Hepatocyte (in vitro differentiated cells): ENCODE results near the gene STIMATE.

Source experiments
- EZH2 ChIP-seq: fragments of 200-600 bp; sonication (generic); IDR thresholded peaks from 2 replicates; pipeline ENCODE4 v1.6.1; 2016; ENCODE audit warnings: antibody characterized with exemption, mild to moderate bottlenecking, borderline replicate concordance
- EZH2phosphoT487 ChIP-seq: fragments of 200-600 bp; sonication (generic); IDR thresholded peaks from one replicate; pipeline ENCODE4 v1.6.1; 2018; ENCODE audit warnings: antibody characterized with exemption, mild to moderate bottlenecking, low read depth, moderate library complexity; ENCODE audit not compliant: unreplicated experiment, severe bottlenecking
- TF ChIP-seq, protein P1 (sequence below): fragments of 200-600 bp; sonication (generic); IDR thresholded peaks from 2 replicates; pipeline ENCODE4 v1.5.1; 2016; ENCODE audit warnings: antibody characterized with exemption, mild to moderate bottlenecking; ENCODE audit not compliant: poor library complexity

DNA sequence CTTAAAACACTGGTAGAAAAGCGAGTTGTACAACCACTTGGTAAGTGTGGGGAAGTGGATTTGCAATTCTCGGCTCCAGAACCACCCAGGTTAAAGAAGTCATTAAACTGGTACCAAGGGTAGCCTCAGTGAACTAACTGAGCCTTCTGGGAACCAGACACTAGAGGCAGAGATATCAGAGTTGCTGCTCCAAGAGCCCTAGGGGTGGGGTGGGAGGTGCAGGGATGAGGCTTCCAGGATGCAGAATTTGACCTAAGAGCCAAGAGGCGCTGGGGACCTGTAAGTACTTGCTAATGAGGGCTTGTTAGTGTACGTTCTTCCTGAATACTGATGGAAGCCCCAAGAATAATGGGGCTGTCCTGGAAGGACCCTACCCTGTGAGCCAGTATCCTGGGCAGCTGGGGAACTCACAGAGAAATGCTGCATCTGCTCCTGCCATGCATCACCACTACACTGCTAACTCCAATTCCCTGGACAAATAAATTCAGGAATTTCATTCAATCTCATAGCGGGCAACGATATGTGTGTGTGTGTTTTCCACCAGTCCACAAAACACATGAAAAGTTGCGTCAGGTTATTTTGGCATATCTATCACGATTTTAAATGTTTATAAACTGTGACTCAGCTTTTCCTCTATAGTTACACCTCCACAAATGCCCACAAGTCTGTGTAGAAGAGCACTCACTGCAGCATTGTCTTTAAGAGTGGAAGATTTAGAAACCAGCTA, 23.8 kb downstream of the STIMATE start:
- TF ChIP-seq, protein P1, sequence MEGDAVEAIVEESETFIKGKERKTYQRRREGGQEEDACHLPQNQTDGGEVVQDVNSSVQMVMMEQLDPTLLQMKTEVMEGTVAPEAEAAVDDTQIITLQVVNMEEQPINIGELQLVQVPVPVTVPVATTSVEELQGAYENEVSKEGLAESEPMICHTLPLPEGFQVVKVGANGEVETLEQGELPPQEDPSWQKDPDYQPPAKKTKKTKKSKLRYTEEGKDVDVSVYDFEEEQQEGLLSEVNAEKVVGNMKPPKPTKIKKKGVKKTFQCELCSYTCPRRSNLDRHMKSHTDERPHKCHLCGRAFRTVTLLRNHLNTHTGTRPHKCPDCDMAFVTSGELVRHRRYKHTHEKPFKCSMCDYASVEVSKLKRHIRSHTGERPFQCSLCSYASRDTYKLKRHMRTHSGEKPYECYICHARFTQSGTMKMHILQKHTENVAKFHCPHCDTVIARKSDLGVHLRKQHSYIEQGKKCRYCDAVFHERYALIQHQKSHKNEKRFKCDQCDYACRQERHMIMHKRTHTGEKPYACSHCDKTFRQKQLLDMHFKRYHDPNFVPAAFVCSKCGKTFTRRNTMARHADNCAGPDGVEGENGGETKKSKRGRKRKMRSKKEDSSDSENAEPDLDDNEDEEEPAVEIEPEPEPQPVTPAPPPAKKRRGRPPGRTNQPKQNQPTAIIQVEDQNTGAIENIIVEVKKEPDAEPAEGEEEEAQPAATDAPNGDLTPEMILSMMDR, result no peak
- TF ChIP-seq EZH2 (no peak), EZH2phosphoT487 (no peak)
